Inferior parietal cortex (tissue), 1 donor: ENCODE measurements around the gene NRN1L.

Source experiments
- DNase-seq: peaks from one replicate; pipeline ENCODE4 v3.0.0-alpha.2; 2016; ENCODE audit errors: extremely low spot score

The NRN1L gene

DNA sequence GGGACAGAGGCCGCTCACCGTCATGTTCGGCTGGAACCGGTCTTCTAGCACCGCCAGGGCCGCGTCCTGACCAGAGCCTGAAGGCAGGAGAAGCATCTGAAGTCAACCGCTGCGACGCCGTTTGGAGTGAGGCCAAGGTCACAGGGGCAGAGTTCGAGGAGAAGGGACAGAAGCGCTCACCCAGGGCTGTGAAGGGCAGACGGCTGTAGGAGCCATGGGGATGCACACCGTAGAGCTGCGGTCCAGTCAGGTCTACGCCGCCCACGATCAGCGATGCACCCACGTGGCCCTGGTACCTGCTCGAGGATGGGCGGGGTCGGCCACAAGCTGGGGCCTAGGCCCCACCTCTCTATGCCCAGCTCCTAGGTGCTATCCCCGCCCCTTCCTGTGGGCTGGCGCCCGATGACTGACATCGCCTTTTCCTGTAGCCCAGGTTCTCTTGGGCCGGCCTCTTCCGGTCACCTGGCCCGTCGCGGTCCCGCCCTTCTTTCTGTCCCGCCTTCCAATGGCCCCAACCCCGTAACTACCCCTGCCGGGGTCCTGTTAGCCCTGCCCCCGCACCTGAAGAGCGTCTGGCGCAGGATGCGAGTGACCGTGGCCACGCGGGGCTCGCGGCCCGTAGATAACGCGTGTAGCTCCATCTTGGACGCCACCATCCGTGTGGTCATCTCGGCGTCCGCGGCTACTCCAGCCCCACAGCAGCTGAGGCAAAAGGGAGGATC lies 50.9 kb downstream of the NRN1L start:
- peak; percentile 95 for DNase-seq
